ENCODE results near the gene COA1. TPM values are rescaled to one million over a fixed set of nuclear protein-coding genes. Genes with fewer than 3 reads are reported as not detected.
"Not testable (repeated sequence)": the region's sequence is repeated elsewhere in the genome, so short reads cannot be mapped to it uniquely, and the experiment has no call there.

COA1 gene
- total RNA-seq, 1 donor from 2014 or later, result 85.1 TPM

GRCh38 chr7:43628431-43628830 is 100.9 kb downstream of the COA1 start:
- Mint-ChIP-seq H3K9me3 (ENCODE audit: low read depth) (no peaks in the 10 kb centered on the region), H3K4me3 (ENCODE audit: low read depth) (no peak overlapping the region), H3K4me1 (ENCODE audit: low read depth) (peaks cover 11% of the 10 kb centered on the region), H3K27me3 (no peaks in the 10 kb centered on the region), H3K27ac (no peak overlapping the region), H3K36me3 (ENCODE audit: insufficient read depth) (peaks cover 33% of the 10 kb centered on the region)
- DNase-seq (ENCODE audit: low spot score, unreplicated experiment), result no peak
- TF ChIP-seq CTCF (IDR thresholded peaks at IDR 0.05; ENCODE audit: unreplicated experiment), result no peak

- not testable (repeated sequence) for H3K4me3 Mint-ChIP-seq (ENCODE audit: low read depth); DNase-seq (ENCODE audit: low spot score, unreplicated experiment); H3K9me3 Mint-ChIP-seq (ENCODE audit: low read depth); H3K27me3 Mint-ChIP-seq
- peaks cover 33% of the 10 kb centered on the region for H3K36me3 Mint-ChIP-seq (ENCODE audit: insufficient read depth)
- peak overlapping the region; percentile 38 for H3K27ac Mint-ChIP-seq
- peaks cover 11% of the 10 kb centered on the region for H3K4me1 Mint-ChIP-seq (ENCODE audit: low read depth)
These were observed 101.5 kb downstream of the COA1 start for GRCh38 chr7:43627798-43628197.

DNA sequence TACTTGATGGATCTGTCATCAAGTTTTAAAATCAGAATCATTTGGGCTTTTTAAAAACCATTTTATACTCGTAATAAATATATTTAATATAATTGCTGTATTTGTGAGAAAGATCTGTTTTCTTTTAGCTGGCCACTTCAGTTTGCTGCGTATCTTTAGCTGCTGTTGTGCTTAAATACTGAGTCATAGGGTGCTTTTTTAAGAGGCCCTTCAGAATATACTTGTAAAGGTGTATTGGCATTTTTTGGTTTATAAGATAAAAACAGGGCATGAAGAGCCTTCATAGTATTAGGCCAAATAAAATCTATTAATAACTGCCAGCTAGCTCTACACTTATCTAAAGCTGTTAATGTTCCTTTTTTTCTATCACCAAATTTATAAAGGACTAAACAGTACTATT is 102.6 kb downstream of the COA1 start:
- no peak for DNase-seq (ENCODE audit: low spot score, unreplicated experiment)
- peaks cover 24% of the 10 kb centered on the region for H3K36me3 Mint-ChIP-seq (ENCODE audit: insufficient read depth)
- no peaks in the 10 kb centered on the region for H3K9me3 Mint-ChIP-seq (ENCODE audit: low read depth)
- H3K4me1 Mint-ChIP-seq (ENCODE audit: low read depth), result peaks cover 11% of the 10 kb centered on the region
- no peak overlapping the region for H3K4me3 Mint-ChIP-seq (ENCODE audit: low read depth)
- no peak overlapping the region for H3K27ac Mint-ChIP-seq
- H3K27me3 Mint-ChIP-seq, result no peaks in the 10 kb centered on the region
- TF ChIP-seq CTCF (IDR thresholded peaks at IDR 0.05; ENCODE audit: unreplicated experiment), result no peak

GRCh38 chr7:43625980-43626379 is 103.3 kb downstream of the COA1 start:
- Mint-ChIP-seq H3K36me3 (ENCODE audit: insufficient read depth) (peaks cover 21% of the 10 kb centered on the region), H3K27ac (peak overlapping the region; percentile 34), H3K27me3 (no peaks in the 10 kb centered on the region), H3K9me3 (ENCODE audit: low read depth) (no peaks in the 10 kb centered on the region), H3K4me1 (ENCODE audit: low read depth) (peaks cover 11% of the 10 kb centered on the region), H3K4me3 (ENCODE audit: low read depth) (no peak overlapping the region)
- DNase-seq (ENCODE audit: low spot score, unreplicated experiment), result no peak
- no peak for TF ChIP-seq CTCF (IDR thresholded peaks at IDR 0.05; ENCODE audit: unreplicated experiment)

- TF ChIP-seq CTCF (IDR thresholded peaks at IDR 0.05; ENCODE audit: unreplicated experiment), result no peak
- Mint-ChIP-seq H3K9me3 (ENCODE audit: low read depth) (no peaks in the 10 kb centered on the region), H3K36me3 (ENCODE audit: insufficient read depth) (peaks cover 20% of the 10 kb centered on the region), H3K4me3 (ENCODE audit: low read depth) (no peak overlapping the region), H3K4me1 (ENCODE audit: low read depth) (peaks cover 9% of the 10 kb centered on the region), H3K27ac (no peak overlapping the region), H3K27me3 (no peaks in the 10 kb centered on the region)
- no peak for DNase-seq (ENCODE audit: low spot score, unreplicated experiment)
These were observed 103.9 kb downstream of the COA1 start for GRCh38 chr7:43625453-43625852.

- Mint-ChIP-seq H3K27ac (no peak overlapping the region), H3K27me3 (no peaks in the 10 kb centered on the region), H3K36me3 (ENCODE audit: insufficient read depth) (peaks cover 20% of the 10 kb centered on the region)
These were observed 105.2 kb downstream of the COA1 start for GRCh38 chr7:43624156-43624555.

More at GRCh38 chr7:43624156-43624555, 105.2 kb downstream of the COA1 start:
- no peak for DNase-seq (ENCODE audit: low spot score, unreplicated experiment)
- TF ChIP-seq CTCF (IDR thresholded peaks at IDR 0.05; ENCODE audit: unreplicated experiment), result no peak
- H3K4me3 Mint-ChIP-seq (ENCODE audit: low read depth), result no peak overlapping the region
- H3K4me1 Mint-ChIP-seq (ENCODE audit: low read depth), result peaks cover 6% of the 10 kb centered on the region
- H3K9me3 Mint-ChIP-seq (ENCODE audit: low read depth), result no peaks in the 10 kb centered on the region

Data from progenitor cell of endocrine pancreas (in vitro differentiated cells).